Adrenal gland (tissue), 5 donors: ENCODE data around the gene TMEM37.

Source experiments
- POLR2A ChIP-seq, 2 donors: fragments of 450-650 bp; IDR thresholded peaks; one replicate each; pipeline ENCODE4 v1.6.1; 2017; ENCODE audit warnings: antibody characterized with exemption in 2 of 2, mild to moderate bottlenecking in 2 of 2, moderate library complexity in 1 of 2
- TF ChIP-seq, protein P1 (sequence below), 6 experiments: fragments of 450-650 bp in 4 of 6; fragments of 200-600 bp in 2 of 6; sonication (generic) in 1 of 6; IDR thresholded peaks; 1 replicate in 5 of 6; 2 replicates in 1 of 6; pipeline versions ENCODE4 v1.5.1 to v1.8.0; 2016 to 2021; ENCODE audit warnings: antibody characterized with exemption in 6 of 6, mild to moderate bottlenecking in 2 of 6, moderate library complexity in 1 of 6
- donor health status: DM: no; HTN: no; CAD: no.

DNA sequence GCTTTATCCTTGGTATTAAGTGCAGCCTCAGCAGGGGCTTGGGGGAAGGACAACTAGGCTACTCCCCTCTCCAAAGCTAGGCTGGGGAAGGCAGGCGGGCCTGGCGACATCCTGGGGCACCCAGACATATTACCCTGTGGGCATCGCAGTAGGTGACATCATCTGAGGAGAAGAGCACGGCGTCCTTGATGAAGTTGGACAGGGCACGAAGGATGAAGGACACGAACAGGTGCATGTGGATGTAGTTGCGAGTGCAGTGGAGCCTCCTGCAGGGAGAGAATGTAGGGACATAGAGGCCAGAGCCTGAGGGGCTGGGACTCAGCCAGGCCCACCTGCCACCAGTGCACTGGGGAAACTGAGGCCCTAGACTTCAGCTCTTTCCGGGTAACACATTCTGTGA lies 32.3 kb downstream of the TMEM37 start:
- TF ChIP-seq, protein P1, sequence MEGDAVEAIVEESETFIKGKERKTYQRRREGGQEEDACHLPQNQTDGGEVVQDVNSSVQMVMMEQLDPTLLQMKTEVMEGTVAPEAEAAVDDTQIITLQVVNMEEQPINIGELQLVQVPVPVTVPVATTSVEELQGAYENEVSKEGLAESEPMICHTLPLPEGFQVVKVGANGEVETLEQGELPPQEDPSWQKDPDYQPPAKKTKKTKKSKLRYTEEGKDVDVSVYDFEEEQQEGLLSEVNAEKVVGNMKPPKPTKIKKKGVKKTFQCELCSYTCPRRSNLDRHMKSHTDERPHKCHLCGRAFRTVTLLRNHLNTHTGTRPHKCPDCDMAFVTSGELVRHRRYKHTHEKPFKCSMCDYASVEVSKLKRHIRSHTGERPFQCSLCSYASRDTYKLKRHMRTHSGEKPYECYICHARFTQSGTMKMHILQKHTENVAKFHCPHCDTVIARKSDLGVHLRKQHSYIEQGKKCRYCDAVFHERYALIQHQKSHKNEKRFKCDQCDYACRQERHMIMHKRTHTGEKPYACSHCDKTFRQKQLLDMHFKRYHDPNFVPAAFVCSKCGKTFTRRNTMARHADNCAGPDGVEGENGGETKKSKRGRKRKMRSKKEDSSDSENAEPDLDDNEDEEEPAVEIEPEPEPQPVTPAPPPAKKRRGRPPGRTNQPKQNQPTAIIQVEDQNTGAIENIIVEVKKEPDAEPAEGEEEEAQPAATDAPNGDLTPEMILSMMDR (IDR thresholded peaks at IDR 0.05): no peak
- no peak for TF ChIP-seq POLR2A (IDR thresholded peaks at IDR 0.05)
